ENCODE results near the gene MACC1.

The MACC1 gene

DNA sequence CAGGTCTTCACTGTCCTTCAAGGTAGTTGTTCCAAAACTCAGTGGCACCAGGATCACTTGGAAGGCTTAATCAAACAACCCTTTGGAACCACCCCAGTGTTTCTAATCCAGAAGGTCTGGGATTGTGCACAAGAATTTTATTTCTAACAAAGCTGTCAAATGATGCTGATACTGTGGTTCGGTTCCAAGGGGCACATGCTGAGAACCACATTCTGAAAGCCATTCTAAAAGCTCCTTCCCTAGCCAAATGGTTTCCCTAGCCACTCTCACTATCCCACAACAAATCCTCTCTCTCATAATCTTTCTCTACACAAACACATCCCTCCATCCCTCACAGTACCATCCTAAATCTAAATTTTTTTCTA is 52.1 kb downstream of the MACC1 start:
- TF ChIP-seq, protein P1, sequence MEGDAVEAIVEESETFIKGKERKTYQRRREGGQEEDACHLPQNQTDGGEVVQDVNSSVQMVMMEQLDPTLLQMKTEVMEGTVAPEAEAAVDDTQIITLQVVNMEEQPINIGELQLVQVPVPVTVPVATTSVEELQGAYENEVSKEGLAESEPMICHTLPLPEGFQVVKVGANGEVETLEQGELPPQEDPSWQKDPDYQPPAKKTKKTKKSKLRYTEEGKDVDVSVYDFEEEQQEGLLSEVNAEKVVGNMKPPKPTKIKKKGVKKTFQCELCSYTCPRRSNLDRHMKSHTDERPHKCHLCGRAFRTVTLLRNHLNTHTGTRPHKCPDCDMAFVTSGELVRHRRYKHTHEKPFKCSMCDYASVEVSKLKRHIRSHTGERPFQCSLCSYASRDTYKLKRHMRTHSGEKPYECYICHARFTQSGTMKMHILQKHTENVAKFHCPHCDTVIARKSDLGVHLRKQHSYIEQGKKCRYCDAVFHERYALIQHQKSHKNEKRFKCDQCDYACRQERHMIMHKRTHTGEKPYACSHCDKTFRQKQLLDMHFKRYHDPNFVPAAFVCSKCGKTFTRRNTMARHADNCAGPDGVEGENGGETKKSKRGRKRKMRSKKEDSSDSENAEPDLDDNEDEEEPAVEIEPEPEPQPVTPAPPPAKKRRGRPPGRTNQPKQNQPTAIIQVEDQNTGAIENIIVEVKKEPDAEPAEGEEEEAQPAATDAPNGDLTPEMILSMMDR (IDR thresholded peaks at IDR 0.05), result no peak
- Histone ChIP-seq H3K9me3 (no peaks in the 10 kb centered on the region), H3K36me3 (no peaks in the 10 kb centered on the region), H3K27me3 (no peaks in the 10 kb centered on the region), H3K4me1 (ENCODE audit: control insufficient read depth in 1 of 2, insufficient read depth in 1 of 2, low read depth in 1 of 2, low read length in 1 of 2) (peaks cover 0 to 19% of the 10 kb centered on the region in 2 experiments), H3K27ac (no peak overlapping the region), H3K4me3 (ENCODE audit: low read depth in 1 of 2, low read length in 1 of 2) (no peak overlapping the region)

GRCh38 chr7:20164425-20165145 is 52.6 kb downstream of the MACC1 start:
- Histone ChIP-seq H3K36me3 (no peaks in the 10 kb centered on the region), H3K9me3 (no peaks in the 10 kb centered on the region), H3K27ac (no peak overlapping the region), H3K27me3 (no peaks in the 10 kb centered on the region), H3K4me1 (ENCODE audit: control insufficient read depth in 1 of 2, insufficient read depth in 1 of 2, low read depth in 1 of 2, low read length in 1 of 2) (peaks cover 0 to 19% of the 10 kb centered on the region in 2 experiments), H3K4me3 (ENCODE audit: low read depth in 1 of 2, low read length in 1 of 2) (no peak overlapping the region)
- TF ChIP-seq, protein P1 (IDR thresholded peaks at IDR 0.05), result no peak

DNA sequence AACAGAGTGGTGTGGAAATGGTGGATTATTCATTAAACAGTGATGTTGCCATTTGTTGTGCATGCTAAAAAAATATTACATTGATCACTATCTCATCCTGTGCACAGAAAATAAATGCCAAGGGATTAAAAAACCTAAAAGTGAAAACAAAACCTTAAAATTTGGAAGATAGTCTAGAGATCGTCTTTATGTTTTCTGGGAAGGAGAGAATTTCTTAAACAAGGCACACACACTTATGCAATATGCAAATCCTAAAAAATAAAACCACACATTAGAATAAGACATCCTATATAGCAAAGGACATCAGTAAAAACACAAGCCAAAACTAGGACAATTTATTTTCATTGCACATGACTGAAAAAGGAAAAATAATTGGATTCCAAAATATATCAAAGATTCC is 54.5 kb downstream of the MACC1 start:
- TF ChIP-seq, protein P1 (IDR thresholded peaks at IDR 0.05), result no peak
- Histone ChIP-seq H3K27ac (no peak overlapping the region), H3K9me3 (no peaks in the 10 kb centered on the region), H3K4me3 (ENCODE audit: low read depth in 1 of 2, low read length in 1 of 2) (no peak overlapping the region), H3K27me3 (no peaks in the 10 kb centered on the region), H3K4me1 (ENCODE audit: control insufficient read depth in 1 of 2, insufficient read depth in 1 of 2, low read depth in 1 of 2, low read length in 1 of 2) (peaks cover 0 to 27% of the 10 kb centered on the region in 2 experiments), H3K36me3 (no peaks in the 10 kb centered on the region)

DNA sequence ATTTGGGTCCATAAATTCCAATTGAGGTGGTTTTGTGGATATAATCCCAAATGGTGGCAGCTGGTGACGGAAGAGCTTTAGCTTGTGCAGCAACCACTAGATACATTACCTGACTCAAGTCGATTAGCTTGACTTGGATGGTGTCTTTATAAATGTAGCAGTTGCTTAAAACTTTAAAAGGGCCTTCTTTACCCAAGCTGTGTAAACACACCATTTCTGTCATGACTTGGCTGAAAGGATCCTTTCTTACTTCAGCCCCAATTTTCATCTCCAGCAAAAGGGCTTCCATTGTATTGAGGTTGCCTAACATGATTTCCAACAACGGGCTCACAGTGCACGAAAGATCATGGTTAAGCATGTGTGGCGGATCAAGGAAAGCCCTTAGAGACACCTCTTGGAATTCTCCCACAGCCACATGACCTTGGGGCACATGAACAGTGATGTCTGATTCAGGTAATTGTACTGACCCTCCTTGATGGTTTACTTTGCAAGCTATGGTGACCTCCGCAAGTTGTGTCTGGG is 57.9 kb downstream of the MACC1 start:
- TF ChIP-seq, protein P1 (IDR thresholded peaks at IDR 0.05), result no peak
- no peaks in the 10 kb centered on the region for H3K9me3 ChIP-seq
- no peak overlapping the region for H3K4me3 ChIP-seq (ENCODE audit: low read depth in 1 of 2, low read length in 1 of 2)
- no peak overlapping the region for H3K27ac ChIP-seq
- no peaks in the 10 kb centered on the region for H3K27me3 ChIP-seq
- H3K4me1 ChIP-seq (ENCODE audit: control insufficient read depth in 1 of 2, insufficient read depth in 1 of 2, low read depth in 1 of 2, low read length in 1 of 2), result peaks cover 0 to 33% of the 10 kb centered on the region in 2 experiments
- no peaks in the 10 kb centered on the region for H3K36me3 ChIP-seq

DNA sequence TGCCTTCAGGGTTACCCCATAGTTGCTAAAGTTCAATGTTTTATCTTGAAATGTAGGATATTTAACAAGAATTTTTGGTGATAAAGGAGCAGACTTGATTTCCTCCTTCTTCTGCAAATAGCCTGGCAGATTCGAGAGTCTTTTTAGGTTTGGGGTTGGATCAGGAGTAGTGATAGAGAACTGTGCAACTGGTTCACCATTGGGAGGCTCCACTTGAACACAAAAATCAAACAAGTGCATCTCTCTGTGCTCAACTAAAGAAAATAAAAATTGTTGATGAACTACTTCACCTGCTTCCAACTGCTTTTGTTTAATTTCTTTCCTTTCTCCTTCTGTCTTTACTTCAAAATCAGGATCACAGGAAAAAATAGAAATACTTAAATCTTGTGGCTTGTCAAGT is 58.5 kb downstream of the MACC1 start:
- Histone ChIP-seq H3K9me3 (no peaks in the 10 kb centered on the region), H3K27me3 (no peaks in the 10 kb centered on the region), H3K36me3 (no peaks in the 10 kb centered on the region), H3K27ac (no peak overlapping the region), H3K4me1 (ENCODE audit: control insufficient read depth in 1 of 2, insufficient read depth in 1 of 2, low read depth in 1 of 2, low read length in 1 of 2) (peaks cover 0 to 30% of the 10 kb centered on the region in 2 experiments), H3K4me3 (ENCODE audit: low read depth in 1 of 2, low read length in 1 of 2) (no peak overlapping the region)
- TF ChIP-seq, protein P1 (IDR thresholded peaks at IDR 0.05), result no peak
